OCI-LY3 (cell line): ENCODE measurements around the gene L3MBTL4.

Source experiments
- H2AFZ ChIP-seq: fragments of 200-600, 300-600 bp; shearing (Covaris generic); 2 replicates; pipeline ENCODE4 v1.6.0; 2014; ENCODE audit warnings: antibody characterized with exemption, low read depth, low read length
- H3K27ac ChIP-seq: fragments of 200-600, 300-600 bp; sonication (generic); 2 replicates; pipeline ENCODE4 v1.5.1; 2014; ENCODE audit warnings: mild to moderate bottlenecking, low read length, moderate library complexity, mixed read lengths
- H3K27me3 ChIP-seq: fragments of 200-600, 300-600 bp; sonication (generic); 2 replicates; pipeline ENCODE4 v1.6.1; 2014; ENCODE audit warnings: low read depth, low read length, mixed read lengths
- H3K36me3 ChIP-seq: fragments of 200-600, 300-600 bp; sonication (generic); replicated peaks from 2 replicates; pipeline ENCODE3; 2014; ENCODE audit warnings: low read depth, low read length, mixed read lengths
- H3K4me1 ChIP-seq: fragments of 300-600, 200-600 bp; sonication (generic); 2 replicates; pipeline ENCODE4 v1.6.1; 2014; ENCODE audit warnings: low read length, mixed read lengths
- H3K4me2 ChIP-seq: fragments of 200-600, 300-600 bp; sonication (generic); 2 replicates; pipeline ENCODE4 v1.6.1; 2014; ENCODE audit warnings: low read length, mixed read lengths
- H3K4me3 ChIP-seq: fragments of 300-600, 200-600 bp; sonication (generic); 2 replicates; pipeline ENCODE4 v1.5.1; 2014; ENCODE audit warnings: antibody characterized with exemption, mild to moderate bottlenecking, low read length, moderate library complexity
- H3K79me2 ChIP-seq: fragments of 300-600, 200-600 bp; shearing (Covaris generic); 2 replicates; pipeline ENCODE4 v1.6.1; 2014; ENCODE audit warnings: mild to moderate bottlenecking, low read length, mixed read lengths
- H3K9ac ChIP-seq: fragments of 300-600, 200-600 bp; shearing (Covaris generic); 2 replicates; pipeline ENCODE4 v1.6.0; 2014; ENCODE audit warnings: mild to moderate bottlenecking, low read length, moderate library complexity
- H3K9me3 ChIP-seq: fragments of 200-600, 300-600 bp; shearing (Covaris generic); 2 replicates; pipeline ENCODE4 v1.6.1; 2014; ENCODE audit warnings: low read length, mixed read lengths; ENCODE audit not compliant: insufficient read depth
- H4K20me1 ChIP-seq: fragments of 200-600, 300-600 bp; sonication (generic); 2 replicates; pipeline ENCODE4 v1.6.1; 2016; ENCODE audit warnings: low read length, mixed read lengths; ENCODE audit not compliant: insufficient read depth
- EZH2phosphoT487 ChIP-seq: fragments of 200-600 bp; shearing (Covaris generic); IDR thresholded peaks from 2 replicates; pipeline ENCODE4 v1.6.1; 2018; ENCODE audit warnings: antibody characterized with exemption, mixed run types, low read depth
- TF ChIP-seq, protein P1 (sequence below): fragments of 200-600, 300-600 bp; sonication (generic); IDR thresholded peaks from 2 replicates; pipeline ENCODE4 v1.5.1; 2014; ENCODE audit warnings: antibody characterized with exemption, low read length, low read depth

L3MBTL4 gene

GRCh38 chr18:6015364-6015763 lies 399.3 kb downstream of the L3MBTL4 start:
- Histone ChIP-seq H3K4me1 (no peaks in the 10 kb centered on the region), H3K36me3 (no peaks in the 10 kb centered on the region), H2AFZ (no peak overlapping the region), H4K20me1 (no peaks in the 10 kb centered on the region), H3K27ac (no peak overlapping the region), H3K4me2 (no peak overlapping the region), H3K27me3 (0 out of 2 replicates have a peak, but pooled peaks cover 5% of the 10 kb centered on the region), H3K79me2 (no peaks in the 10 kb centered on the region), H3K9me3 (no peaks in the 10 kb centered on the region), H3K4me3 (no peak overlapping the region), H3K9ac (no peak overlapping the region)
- TF ChIP-seq, protein P1, sequence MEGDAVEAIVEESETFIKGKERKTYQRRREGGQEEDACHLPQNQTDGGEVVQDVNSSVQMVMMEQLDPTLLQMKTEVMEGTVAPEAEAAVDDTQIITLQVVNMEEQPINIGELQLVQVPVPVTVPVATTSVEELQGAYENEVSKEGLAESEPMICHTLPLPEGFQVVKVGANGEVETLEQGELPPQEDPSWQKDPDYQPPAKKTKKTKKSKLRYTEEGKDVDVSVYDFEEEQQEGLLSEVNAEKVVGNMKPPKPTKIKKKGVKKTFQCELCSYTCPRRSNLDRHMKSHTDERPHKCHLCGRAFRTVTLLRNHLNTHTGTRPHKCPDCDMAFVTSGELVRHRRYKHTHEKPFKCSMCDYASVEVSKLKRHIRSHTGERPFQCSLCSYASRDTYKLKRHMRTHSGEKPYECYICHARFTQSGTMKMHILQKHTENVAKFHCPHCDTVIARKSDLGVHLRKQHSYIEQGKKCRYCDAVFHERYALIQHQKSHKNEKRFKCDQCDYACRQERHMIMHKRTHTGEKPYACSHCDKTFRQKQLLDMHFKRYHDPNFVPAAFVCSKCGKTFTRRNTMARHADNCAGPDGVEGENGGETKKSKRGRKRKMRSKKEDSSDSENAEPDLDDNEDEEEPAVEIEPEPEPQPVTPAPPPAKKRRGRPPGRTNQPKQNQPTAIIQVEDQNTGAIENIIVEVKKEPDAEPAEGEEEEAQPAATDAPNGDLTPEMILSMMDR, result no peak

DNA sequence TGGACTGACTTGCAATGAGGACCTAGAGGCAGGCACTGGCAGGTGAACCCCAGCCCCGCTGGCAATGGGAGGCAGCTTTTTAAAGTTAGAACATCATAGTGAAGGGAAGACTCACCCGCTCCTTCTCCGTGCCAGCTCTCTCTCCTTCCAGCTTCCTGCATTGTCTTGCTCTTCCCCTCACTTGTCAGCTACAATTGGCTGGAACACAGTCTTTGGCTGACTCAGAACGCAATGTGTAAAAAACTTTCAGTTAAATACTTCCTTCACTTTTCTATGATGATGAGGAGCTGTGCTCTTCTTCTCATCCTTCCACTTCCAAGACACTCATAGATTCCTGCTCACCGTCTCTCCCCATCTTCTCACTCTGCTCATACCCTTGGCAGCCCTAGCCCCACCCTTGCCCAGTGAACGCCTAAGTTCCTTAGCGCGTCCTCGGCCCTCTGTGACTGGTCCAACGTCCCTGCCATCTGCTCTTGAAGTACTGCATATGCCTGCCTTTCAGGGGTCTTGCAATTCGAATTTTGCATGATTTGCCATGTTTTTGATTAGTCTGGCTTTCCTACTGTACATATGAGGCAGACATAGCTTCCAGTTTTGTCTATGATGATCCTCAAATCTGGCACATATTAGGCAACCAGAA lies 401.4 kb downstream of the L3MBTL4 start:
- H3K4me1 ChIP-seq, result no peaks in the 10 kb centered on the region
- H4K20me1 ChIP-seq, result no peaks in the 10 kb centered on the region
- H3K79me2 ChIP-seq, result no peaks in the 10 kb centered on the region
- TF ChIP-seq, protein P1, result no peak
- TF ChIP-seq EZH2phosphoT487, result no peak
- H2AFZ ChIP-seq, result no peak overlapping the region
- no peaks in the 10 kb centered on the region for H3K9me3 ChIP-seq
- H3K4me2 ChIP-seq, result no peak overlapping the region
- no peak overlapping the region for H3K27ac ChIP-seq
- H3K36me3 ChIP-seq, result no peaks in the 10 kb centered on the region
- H3K27me3 ChIP-seq, result 0 out of 2 replicates have a peak, but pooled peaks cover 5% of the 10 kb centered on the region
- H3K9ac ChIP-seq, result no peak overlapping the region
- no peak overlapping the region for H3K4me3 ChIP-seq

- H3K9ac ChIP-seq, result no peak overlapping the region
These were observed 403.8 kb downstream of the L3MBTL4 start for GRCh38 chr18:6010921-6011320.

GRCh38 chr18:6010284-6010683 lies 404.4 kb downstream of the L3MBTL4 start:
- Histone ChIP-seq H3K4me3 (no peak overlapping the region), H3K9me3 (no peaks in the 10 kb centered on the region), H3K9ac (no peak overlapping the region), H3K4me1 (no peaks in the 10 kb centered on the region), H3K27ac (no peak overlapping the region), H3K79me2 (no peaks in the 10 kb centered on the region), H3K4me2 (no peak overlapping the region), H3K27me3 (0 out of 2 replicates have a peak, but pooled peaks cover 5% of the 10 kb centered on the region), H2AFZ (no peak overlapping the region), H3K36me3 (no peaks in the 10 kb centered on the region), H4K20me1 (no peaks in the 10 kb centered on the region)
- TF ChIP-seq, protein P1, result no peak
- TF ChIP-seq EZH2phosphoT487, result no peak

More at GRCh38 chr18:6010921-6011320, 403.8 kb downstream of the L3MBTL4 start:
- no peak for TF ChIP-seq EZH2phosphoT487
- TF ChIP-seq, protein P1, result no peak
- no peaks in the 10 kb centered on the region for H3K36me3 ChIP-seq
- no peaks in the 10 kb centered on the region for H3K9me3 ChIP-seq
- no peak overlapping the region for H3K27ac ChIP-seq
- no peaks in the 10 kb centered on the region for H3K79me2 ChIP-seq
- 0 out of 2 replicates have a peak, but pooled peaks cover 5% of the 10 kb centered on the region for H3K27me3 ChIP-seq
- H3K4me1 ChIP-seq, result no peaks in the 10 kb centered on the region
- H4K20me1 ChIP-seq, result no peaks in the 10 kb centered on the region
- H3K4me3 ChIP-seq, result no peak overlapping the region
- H2AFZ ChIP-seq, result no peak overlapping the region
- H3K4me2 ChIP-seq, result no peak overlapping the region
